T-helper 9 cell (primary cell): ENCODE results near the gene FBXL16.

ENCODE experiments used
- DNase-seq: peaks from one replicate; pipeline ENCODE4 v3.0.0-alpha.2; 2020

The FBXL16 gene

GRCh38 chr16:721765-722540, 16.4 kb upstream of the FBXL16 start:
- DNase-seq, result no peak

GRCh38 chr16:720990-721764, 15.6 kb upstream of the FBXL16 start, which contains the start of gene ANTKMT:
ANTKMT (plus strand) TSS chr16:721146; CDS start chr16:721275, 129 bp downstream.
- peak; percentile 59 for DNase-seq

- no peak for DNase-seq
Measured at GRCh38 chr16:720447-720989, 14.9 kb upstream of the FBXL16 start.

GRCh38 chr16:719815-720446, 14.3 kb upstream of the FBXL16 start:
- DNase-seq, result no peak

- no peak for DNase-seq
Measured at GRCh38 chr16:718922-719321, 13.3 kb upstream of the FBXL16 start.

- DNase-seq, result no peak
Measured at GRCh38 chr16:718389-718788, 12.8 kb upstream of the FBXL16 start.

GRCh38 chr16:717450-718245, 12.0 kb upstream of the FBXL16 start:
- DNase-seq, result no peak

GRCh38 chr16:716768-717325, 11.2 kb upstream of the FBXL16 start:
- no peak for DNase-seq

GRCh38 chr16:716200-716568, 10.6 kb upstream of the FBXL16 start:
- no peak for DNase-seq

- no peak for DNase-seq
Measured at GRCh38 chr16:715477-716199, 10.0 kb upstream of the FBXL16 start.

- DNase-seq, result peak; percentile 88
Measured at GRCh38 chr16:714558-715476, 9.2 kb upstream of the FBXL16 start, which contains the start of gene METRN. METRN (plus strand) TSS chr16:715118; CDS start chr16:715290, 172 bp downstream.

GRCh38 chr16:714079-714478, 8.5 kb upstream of the FBXL16 start:
- DNase-seq, result no peak

- DNase-seq, result peak; percentile 37
Measured at GRCh38 chr16:712740-713250, 7.2 kb upstream of the FBXL16 start.

GRCh38 chr16:711548-712320, 6.1 kb upstream of the FBXL16 start:
- peak; percentile 82 for DNase-seq

GRCh38 chr16:711084-711483, 5.5 kb upstream of the FBXL16 start:
- no peak for DNase-seq

- no peak for DNase-seq
Measured at GRCh38 chr16:710500-711075, 5.0 kb upstream of the FBXL16 start.

- DNase-seq, result no peak
Measured at GRCh38 chr16:709566-710499, 4.2 kb upstream of the FBXL16 start.

GRCh38 chr16:708959-709358, 3.4 kb upstream of the FBXL16 start:
- DNase-seq, result no peak
